ENCODE measurements around the gene OTOP2.

The OTOP2 gene

GRCh38 chr17:74882517-74883240 lies 41.4 kb upstream of the OTOP2 start:
- ATAC-seq: no peak
- TF ChIP-seq CSDC2 (CRISPR knock-in tag; IDR thresholded peaks at IDR 0.05) (no peak), ZNF8 (CRISPR knock-in tag; IDR thresholded peaks at IDR 0.05) (no peak), ESRRG (CRISPR knock-in tag; IDR thresholded peaks at IDR 0.05) (no peak), CSRNP3 (CRISPR knock-in tag; IDR thresholded peaks at IDR 0.05) (no peak), ZNF565 (CRISPR knock-in tag; conservative IDR thresholded peaks at IDR 0.05; ENCODE audit: low read depth) (no peak), TSHZ2 (CRISPR knock-in tag; IDR thresholded peaks at IDR 0.05) (no peak), SNAI2 (CRISPR knock-in tag; IDR thresholded peaks at IDR 0.05) (no peak), TOX (CRISPR knock-in tag; IDR thresholded peaks at IDR 0.05; ENCODE audit: borderline replicate concordance) (no peak)

GRCh38 chr17:74883241-74883745 lies 40.8 kb upstream of the OTOP2 start:
- ATAC-seq: no peak
- TF ChIP-seq ZNF8 (CRISPR knock-in tag; IDR thresholded peaks at IDR 0.05): no peak
- no peak for TF ChIP-seq CSRNP3 (CRISPR knock-in tag; IDR thresholded peaks at IDR 0.05)
- no peak for TF ChIP-seq TCF4 (CRISPR knock-in tag; IDR thresholded peaks at IDR 0.05; ENCODE audit: borderline replicate concordance)
- no peak for TF ChIP-seq RARB (CRISPR knock-in tag; IDR thresholded peaks at IDR 0.05)
- no peak for TF ChIP-seq CSDC2 (CRISPR knock-in tag; IDR thresholded peaks at IDR 0.05)
- no peak for TF ChIP-seq ZNF70 (CRISPR knock-in tag; IDR thresholded peaks at IDR 0.05)
- no peak for TF ChIP-seq PPARA (CRISPR knock-in tag; IDR thresholded peaks at IDR 0.05; ENCODE audit: borderline replicate concordance)
- no peak for TF ChIP-seq ISL1 (CRISPR knock-in tag; IDR thresholded peaks at IDR 0.05)
- no peak for TF ChIP-seq BACH2 (CRISPR knock-in tag; IDR thresholded peaks at IDR 0.05; ENCODE audit: borderline replicate concordance)
- TF ChIP-seq TOX (CRISPR knock-in tag; IDR thresholded peaks at IDR 0.05; ENCODE audit: borderline replicate concordance): no peak
- no peak for TF ChIP-seq ZFP3 (CRISPR knock-in tag; IDR thresholded peaks at IDR 0.05)

- ATAC-seq: no peak
- TF ChIP-seq POU6F1 (CRISPR knock-in tag; IDR thresholded peaks at IDR 0.05; ENCODE audit: borderline replicate concordance, low read depth) (no peak), CSDC2 (CRISPR knock-in tag; IDR thresholded peaks at IDR 0.05) (no peak), GLIS3 (CRISPR knock-in tag; IDR thresholded peaks at IDR 0.05) (no peak), RARB (CRISPR knock-in tag; IDR thresholded peaks at IDR 0.05) (no peak), SNAI2 (CRISPR knock-in tag; IDR thresholded peaks at IDR 0.05) (no peak), OSR1 (CRISPR knock-in tag; IDR thresholded peaks at IDR 0.05) (no peak), PATZ1 (CRISPR knock-in tag; IDR thresholded peaks at IDR 0.05; ENCODE audit: borderline replicate concordance) (no peak), TSHZ2 (CRISPR knock-in tag; IDR thresholded peaks at IDR 0.05) (no peak), ISL1 (CRISPR knock-in tag; IDR thresholded peaks at IDR 0.05) (no peak), PPARA (CRISPR knock-in tag; IDR thresholded peaks at IDR 0.05; ENCODE audit: borderline replicate concordance) (no peak), ZNF565 (CRISPR knock-in tag; conservative IDR thresholded peaks at IDR 0.05; ENCODE audit: low read depth) (no peak), ZNF70 (CRISPR knock-in tag; IDR thresholded peaks at IDR 0.05) (no peak), CREB5 (CRISPR knock-in tag; IDR thresholded peaks at IDR 0.05; ENCODE audit: low read depth) (no peak), ZFP30 (CRISPR knock-in tag; IDR thresholded peaks at IDR 0.05) (no peak), BACH2 (CRISPR knock-in tag; IDR thresholded peaks at IDR 0.05; ENCODE audit: borderline replicate concordance) (no peak)
Observed at GRCh38 chr17:74888469-74888868, 35.6 kb upstream of the OTOP2 start.
